A673 (cell line): ENCODE data around the gene TAGAP. TPM values are rescaled to one million over a fixed set of nuclear protein-coding genes. Genes with fewer than 3 reads are reported as not detected.

ENCODE experiments used
- BruUV-seq: library from RNA; stranded (reverse); fragments of 400-500 nt; replicated peaks from 2 replicates; lab custom pipeline; 2021; lab: Mats Ljungman, UMichigan
- CTCF ChIA-PET: fragments of 300-600 bp; sonication (Branson Sonifier 250); formaldehyde crosslinking; loops from one replicate; lab custom pipeline; 2022; ENCODE audit warnings: antibody characterized with exemption; lab: Charles Lee
- POLR2A ChIA-PET: fragments of 300-600 bp; sonication (Branson Sonifier 250); formaldehyde crosslinking; loops from one replicate; lab custom pipeline; 2022; ENCODE audit warnings: antibody characterized with exemption; ENCODE audit not compliant: low non-redundant PET; lab: Charles Lee
- DNase-seq: peaks from one replicate; pipeline ENCODE4 v3.0.0-alpha.2; 2015; ENCODE audit warnings: low spot score
- H3K27ac ChIP-seq: fragments of 200-600 bp; sonication (generic); 2 replicates; pipeline ENCODE4 v1.5.1; 2016; ENCODE audit warnings: mixed run types, low read depth, mild to moderate bottlenecking, mixed read lengths, antibody characterized with exemption, low read length; ENCODE audit not compliant: poor library complexity, severe bottlenecking
- H3K27me3 ChIP-seq: fragments of 200-600 bp; sonication (generic); replicated peaks from 2 replicates; pipeline ENCODE4 v1.6.1; 2017; ENCODE audit warnings: mixed run types, low read depth, mild to moderate bottlenecking, mixed read lengths, antibody characterized with exemption, low read length; ENCODE audit not compliant: insufficient read depth, poor library complexity
- H3K36me3 ChIP-seq: fragments of 200-600 bp; sonication (generic); 2 replicates; pipeline ENCODE4 v1.6.1; 2016; ENCODE audit warnings: mixed run types, mild to moderate bottlenecking, mixed read lengths, antibody characterized with exemption, low read length; ENCODE audit not compliant: insufficient read depth, poor library complexity, severe bottlenecking
- H3K4me1 ChIP-seq: fragments of 200-600 bp; sonication (generic); 2 replicates; pipeline ENCODE4 v1.6.1; 2017; ENCODE audit warnings: mixed run types, mild to moderate bottlenecking, mixed read lengths, antibody characterized with exemption, low read length; ENCODE audit not compliant: insufficient read depth, poor library complexity, severe bottlenecking
- H3K4me3 ChIP-seq: fragments of 200-600 bp; sonication (generic); 2 replicates; pipeline ENCODE4 v1.5.1; 2016; ENCODE audit warnings: low read depth, mixed run types, mild to moderate bottlenecking, mixed read lengths, low read length; ENCODE audit not compliant: poor library complexity, severe bottlenecking
- H3K9me3 ChIP-seq: fragments of 200-600 bp; sonication (generic); 2 replicates; pipeline ENCODE4 v1.6.1; 2016; ENCODE audit warnings: mixed run types, low read depth, mild to moderate bottlenecking, mixed read lengths, antibody characterized with exemption, low read length; ENCODE audit not compliant: poor library complexity, severe bottlenecking
- CTCF ChIP-seq: fragments of 300-800, 200-600 bp; sonication (generic); conservative IDR thresholded peaks from 2 replicates; pipeline ENCODE4 v1.5.1; 2017; ENCODE audit warnings: low read depth, mild to moderate bottlenecking, antibody characterized with exemption, low read length, moderate library complexity, mixed read lengths
- EZH2 ChIP-seq: fragments of 200-600 bp; sonication (generic); IDR thresholded peaks from 2 replicates; pipeline ENCODE4 v1.6.1; 2017; ENCODE audit warnings: borderline replicate concordance, low read depth, mild to moderate bottlenecking, mixed read lengths, antibody characterized with exemption, low read length; ENCODE audit not compliant: poor library complexity, severe bottlenecking
- intact Hi-C: fragments of 100-400 bp; cut with micrococcal nuclease; formaldehyde crosslinking; loops from one replicate; pipeline ENCODE4 v1.10.0; 2022; ENCODE audit not compliant: unreplicated experiment
- total RNA-seq: library from RNA; stranded (reverse); gene quantifications from 2 replicates; pipeline ENCODE4 v1.2.3, GENCODE V29; 2021

TAGAP gene
- total RNA-seq, 1 experiment from 2014 or later, result not detected

- Histone ChIP-seq H3K27me3 (no peaks in the 10 kb centered on the region), H3K36me3 (no peaks in the 10 kb centered on the region), H3K4me1 (peaks cover 4% of the 10 kb centered on the region), H3K27ac (no peak overlapping the region), H3K4me3 (no peak overlapping the region), H3K9me3 (no peaks in the 10 kb centered on the region)
- no peak for DNase-seq
- no TSS peak for BruUV-seq
- no peak for TF ChIP-seq EZH2
- TF ChIP-seq CTCF, result no peak
- intact Hi-C loops, result no loop called here
- ChIA-PET CTCF (interaction anchor here (0.8 kb wide), 1 partner anchor 10 kb away, joined by 3 read pairs; no protein-coding TSS in a partner anchor), POLR2A (no interaction called here)
Measured at GRCh38 chr6:159052720-159053119, 7.9 kb upstream of the TAGAP start.

DNA sequence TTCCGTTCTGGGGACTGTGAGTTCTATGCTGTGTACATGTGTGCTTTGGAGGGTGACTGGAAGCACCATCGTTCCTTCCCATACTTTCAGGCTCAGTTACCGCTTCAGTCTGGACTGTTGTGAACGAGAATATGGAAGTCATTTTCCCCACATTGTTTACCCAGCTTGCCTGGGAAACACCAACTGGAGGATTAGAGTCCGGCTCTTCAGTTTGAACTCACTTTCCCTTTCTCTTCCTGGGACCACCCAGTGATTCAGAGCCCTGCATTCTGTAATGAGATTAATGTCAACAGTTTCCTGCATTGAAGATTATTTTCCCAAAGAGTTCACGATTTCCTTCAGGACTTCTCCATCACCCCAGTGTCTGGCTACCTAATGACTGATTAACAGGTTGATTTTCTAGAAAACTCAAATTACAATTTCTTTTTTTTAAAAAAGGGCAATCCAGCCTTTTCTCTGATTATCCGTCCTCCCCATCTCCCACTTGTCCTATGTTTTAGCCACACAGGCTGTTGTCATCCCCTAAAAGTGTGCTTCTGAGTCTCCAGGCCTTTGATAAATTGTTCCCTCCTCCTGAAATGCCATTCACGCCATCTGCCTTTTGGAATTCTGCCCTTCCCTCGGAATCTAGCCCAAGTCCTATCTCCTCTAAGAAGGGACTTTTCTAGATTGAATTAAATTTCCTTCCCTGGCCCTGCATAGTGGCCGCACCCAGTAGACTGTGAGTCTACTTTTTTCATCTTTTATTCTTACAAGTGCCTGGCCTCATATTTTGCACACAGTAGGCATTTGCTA is 3.3 kb upstream of the TAGAP start:
- POLR2A ChIA-PET, result no interaction called here
- CTCF ChIA-PET, result no interaction called here
- intact Hi-C loops, result loop anchor here (10.0 kb wide), 1 partner anchor 87 kb away; no protein-coding TSS in a partner anchor
- H3K4me3 ChIP-seq, result no peak overlapping the region
- no TSS peak for BruUV-seq
- H3K27ac ChIP-seq, result no peak overlapping the region
- no peaks in the 10 kb centered on the region for H3K9me3 ChIP-seq
- no peaks in the 10 kb centered on the region for H3K27me3 ChIP-seq
- peaks cover 7% of the 10 kb centered on the region for H3K4me1 ChIP-seq
- DNase-seq, result peak; percentile 55
- H3K36me3 ChIP-seq, result no peaks in the 10 kb centered on the region
- TF ChIP-seq CTCF (no peak), EZH2 (no peak)

GRCh38 chr6:159045801-159046200 is 1.0 kb upstream of the TAGAP start:
- BruUV-seq, result no TSS peak
- no peaks in the 10 kb centered on the region for H3K36me3 ChIP-seq
- intact Hi-C loops, result loop anchor here (10.0 kb wide), 1 partner anchor 89 kb away; no protein-coding TSS in a partner anchor
- ChIA-PET CTCF (no interaction called here), POLR2A (no interaction called here)
- H3K27me3 ChIP-seq, result no peaks in the 10 kb centered on the region
- H3K9me3 ChIP-seq, result no peaks in the 10 kb centered on the region
- no peak for TF ChIP-seq CTCF
- no peak overlapping the region for H3K27ac ChIP-seq
- peaks cover 7% of the 10 kb centered on the region for H3K4me1 ChIP-seq
- no peak for DNase-seq
- no peak overlapping the region for H3K4me3 ChIP-seq
